BJ (cell line): ENCODE results near the gene ARSK. TPM values are rescaled to one million over a fixed set of nuclear protein-coding genes. Genes with fewer than 3 reads are reported as not detected.

Experiments used
- CTCF ChIA-PET: fragments of 350-600 bp; formaldehyde crosslinking; extraction: SDS; loops from one replicate; lab custom pipeline; 2021; ENCODE audit warnings: antibody characterized with exemption, inconsistent platforms; lab: Yijun Ruan, JAX
- POLR2A ChIA-PET: fragments of 300-600 bp; sonication (Branson Sonifier 250); formaldehyde crosslinking; extraction: SDS; loops from one replicate; lab custom pipeline; 2021; ENCODE audit warnings: antibody characterized with exemption; lab: Charles Lee
- DNase-seq: peaks from one replicate; pipeline ENCODE4 v3.0.0-alpha.2; 2011; ENCODE audit warnings: low read depth
- H3K27me3 ChIP-seq: 2 replicates; pipeline ENCODE4 v1.6.0; 2011; ENCODE audit warnings: low read length; ENCODE audit not compliant: control insufficient read depth, insufficient read depth
- H3K36me3 ChIP-seq: 2 replicates; pipeline ENCODE4 v1.5.1; 2011; ENCODE audit warnings: low read length; ENCODE audit not compliant: control insufficient read depth, insufficient read depth
- H3K4me3 ChIP-seq: 2 replicates; pipeline ENCODE4 v1.5.1; 2011; ENCODE audit warnings: low read depth, mild to moderate bottlenecking, control low read depth, low read length
- CTCF ChIP-seq: IDR thresholded peaks from 2 replicates; pipeline ENCODE4 v1.5.1; 2011; ENCODE audit warnings: low read depth, mild to moderate bottlenecking, control low read depth, inconsistent platforms, low read length, moderate library complexity; ENCODE audit not compliant: insufficient read depth
- polyA plus RNA-seq: library from polyadenylated mRNA; depleted of rRNA; stranded (reverse); fragments of >200 nt; gene quantifications from 2 replicates; pipeline ENCODE4 v1.2.3, GENCODE V29; 2011

The ARSK gene
- polyA plus RNA-seq, 1 experiment: 8.0 TPM

- ChIA-PET POLR2A (no interaction called here), CTCF (no interaction called here)
- peak; percentile 43 for DNase-seq
- TF ChIP-seq CTCF: no peak
- Histone ChIP-seq H3K4me3 (no peak overlapping the region), H3K36me3 (no peaks in the 10 kb centered on the region), H3K27me3 (no peaks in the 10 kb centered on the region)
These were observed 36.6 kb downstream of the ARSK start for GRCh38 chr5:95591490-95591901.

- CTCF ChIA-PET: no interaction called here
- no peak for TF ChIP-seq CTCF
- POLR2A ChIA-PET: no interaction called here
These were observed 40.5 kb downstream of the ARSK start for GRCh38 chr5:95595289-95595931.

GRCh38 chr5:95599252-95599651 is 44.4 kb downstream of the ARSK start:
- CTCF ChIA-PET: no interaction called here

More at GRCh38 chr5:95595289-95595931, 40.5 kb downstream of the ARSK start:
- no peaks in the 10 kb centered on the region for H3K36me3 ChIP-seq
- H3K27me3 ChIP-seq: no peaks in the 10 kb centered on the region
- no peak for DNase-seq
- H3K4me3 ChIP-seq: no peak overlapping the region

GRCh38 chr5:95600557-95600956 is 45.7 kb downstream of the ARSK start:
- peak; percentile 65 for DNase-seq
- no peak overlapping the region for H3K4me3 ChIP-seq
- H3K27me3 ChIP-seq: no peaks in the 10 kb centered on the region
- no peak for TF ChIP-seq CTCF
- POLR2A ChIA-PET: no interaction called here
- CTCF ChIA-PET: no interaction called here
- no peaks in the 10 kb centered on the region for H3K36me3 ChIP-seq

More at GRCh38 chr5:95599252-95599651, 44.4 kb downstream of the ARSK start:
- POLR2A ChIA-PET: no interaction called here
- TF ChIP-seq CTCF: no peak
- no peaks in the 10 kb centered on the region for H3K27me3 ChIP-seq
- H3K4me3 ChIP-seq: no peak overlapping the region
- no peaks in the 10 kb centered on the region for H3K36me3 ChIP-seq
- no peak for DNase-seq

- ChIA-PET CTCF (no interaction called here), POLR2A (no interaction called here)
- no peaks in the 10 kb centered on the region for H3K27me3 ChIP-seq
These were observed 50.9 kb downstream of the ARSK start for GRCh38 chr5:95605786-95606185.

More at GRCh38 chr5:95605786-95606185, 50.9 kb downstream of the ARSK start:
- no peak for TF ChIP-seq CTCF
- DNase-seq: no peak
- Histone ChIP-seq H3K36me3 (no peaks in the 10 kb centered on the region), H3K4me3 (no peak overlapping the region)
